ENCODE results near the gene SMIM1. TPM values are rescaled to one million over a fixed set of nuclear protein-coding genes. Genes with fewer than 3 reads are reported as not detected.

The SMIM1 gene
- total RNA-seq, 1 donor from 2014 or later, result 6.6 TPM

DNA sequence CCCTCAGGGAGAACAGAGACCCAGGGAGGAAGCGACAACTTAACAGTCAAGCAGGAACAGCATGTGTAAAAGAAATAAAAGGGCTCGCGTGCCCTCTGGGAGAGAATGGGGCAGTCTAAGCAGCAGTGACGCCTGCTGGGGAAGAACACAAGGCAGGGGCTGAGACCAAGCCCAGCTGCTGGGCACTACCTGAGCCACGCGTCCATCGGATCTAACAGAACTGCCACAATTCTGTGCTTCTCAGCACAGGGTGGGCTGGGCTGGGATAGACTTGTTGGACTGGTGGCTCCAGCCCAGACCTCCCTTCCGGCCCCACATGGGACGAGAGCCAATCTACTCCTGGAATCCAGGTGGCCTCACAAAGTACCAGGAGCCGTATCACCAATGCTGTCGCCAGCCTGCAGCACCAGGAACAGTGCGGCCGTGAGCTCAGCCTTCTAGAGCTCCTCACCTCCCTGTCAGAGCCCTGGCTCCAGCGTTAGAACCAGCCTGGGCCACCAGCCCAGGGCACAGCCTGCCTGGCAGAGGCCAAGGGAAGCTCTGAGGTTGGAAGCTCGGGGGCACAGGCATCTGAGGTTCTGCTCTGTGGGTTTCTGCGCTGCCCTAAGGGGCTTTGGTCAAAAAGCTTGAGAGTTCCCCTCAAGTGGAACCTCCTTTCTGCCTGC lies 16.3 kb downstream of the SMIM1 start:
- Histone ChIP-seq H3K4me2 (ENCODE audit: low read length) (no peak overlapping the region), H4K20me1 (ENCODE audit: insufficient read depth, low read length) (peaks cover 86% of the 10 kb centered on the region), H3K9ac (ENCODE audit: low read length) (no peak overlapping the region), H3K36me3 (ENCODE audit: insufficient read depth, low read length) (peaks cover 3% of the 10 kb centered on the region), H3K4me1 (ENCODE audit: insufficient read depth, low read length) (peaks cover 4% of the 10 kb centered on the region), H3K9me3 (ENCODE audit: insufficient read depth, low read depth, low read length) (no peaks in the 10 kb centered on the region), H3K27ac (ENCODE audit: low read depth, low read length) (no peak overlapping the region), H3K4me3 (ENCODE audit: insufficient read depth, low read depth, low read length) (no peak overlapping the region), H3K27me3 (ENCODE audit: insufficient read depth, low read length) (no peaks in the 10 kb centered on the region), H3K79me2 (ENCODE audit: insufficient read depth, low read length) (peaks cover 63% of the 10 kb centered on the region), H2AFZ (ENCODE audit: low read depth, low read length) (no peak overlapping the region)
- FAIRE-seq (no peak), DNase-seq (ENCODE audit: low read depth) (no peak)
- Mint-ChIP-seq H3K27ac (ENCODE audit: unreplicated experiment) (no peak overlapping the region), H3K9me3 (ENCODE audit: unreplicated experiment) (no peaks in the 10 kb centered on the region), H3K27me3 (ENCODE audit: low read depth, unreplicated experiment) (no peaks in the 10 kb centered on the region), H3K4me3 (ENCODE audit: unreplicated experiment) (no peak overlapping the region), H3K4me1 (ENCODE audit: low read depth, unreplicated experiment) (peaks cover 12% of the 10 kb centered on the region), H3K36me3 (ENCODE audit: low read depth, unreplicated experiment) (peaks cover 15% of the 10 kb centered on the region)
- no peak for TF ChIP-seq EZH2 (IDR thresholded peaks at IDR 0.05; ENCODE audit: insufficient read depth, low read length)
- TF ChIP-seq, protein P1, sequence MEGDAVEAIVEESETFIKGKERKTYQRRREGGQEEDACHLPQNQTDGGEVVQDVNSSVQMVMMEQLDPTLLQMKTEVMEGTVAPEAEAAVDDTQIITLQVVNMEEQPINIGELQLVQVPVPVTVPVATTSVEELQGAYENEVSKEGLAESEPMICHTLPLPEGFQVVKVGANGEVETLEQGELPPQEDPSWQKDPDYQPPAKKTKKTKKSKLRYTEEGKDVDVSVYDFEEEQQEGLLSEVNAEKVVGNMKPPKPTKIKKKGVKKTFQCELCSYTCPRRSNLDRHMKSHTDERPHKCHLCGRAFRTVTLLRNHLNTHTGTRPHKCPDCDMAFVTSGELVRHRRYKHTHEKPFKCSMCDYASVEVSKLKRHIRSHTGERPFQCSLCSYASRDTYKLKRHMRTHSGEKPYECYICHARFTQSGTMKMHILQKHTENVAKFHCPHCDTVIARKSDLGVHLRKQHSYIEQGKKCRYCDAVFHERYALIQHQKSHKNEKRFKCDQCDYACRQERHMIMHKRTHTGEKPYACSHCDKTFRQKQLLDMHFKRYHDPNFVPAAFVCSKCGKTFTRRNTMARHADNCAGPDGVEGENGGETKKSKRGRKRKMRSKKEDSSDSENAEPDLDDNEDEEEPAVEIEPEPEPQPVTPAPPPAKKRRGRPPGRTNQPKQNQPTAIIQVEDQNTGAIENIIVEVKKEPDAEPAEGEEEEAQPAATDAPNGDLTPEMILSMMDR (IDR thresholded peaks at IDR 0.05; ENCODE audit: insufficient read depth, low read depth, low read length), result no peak

DNA sequence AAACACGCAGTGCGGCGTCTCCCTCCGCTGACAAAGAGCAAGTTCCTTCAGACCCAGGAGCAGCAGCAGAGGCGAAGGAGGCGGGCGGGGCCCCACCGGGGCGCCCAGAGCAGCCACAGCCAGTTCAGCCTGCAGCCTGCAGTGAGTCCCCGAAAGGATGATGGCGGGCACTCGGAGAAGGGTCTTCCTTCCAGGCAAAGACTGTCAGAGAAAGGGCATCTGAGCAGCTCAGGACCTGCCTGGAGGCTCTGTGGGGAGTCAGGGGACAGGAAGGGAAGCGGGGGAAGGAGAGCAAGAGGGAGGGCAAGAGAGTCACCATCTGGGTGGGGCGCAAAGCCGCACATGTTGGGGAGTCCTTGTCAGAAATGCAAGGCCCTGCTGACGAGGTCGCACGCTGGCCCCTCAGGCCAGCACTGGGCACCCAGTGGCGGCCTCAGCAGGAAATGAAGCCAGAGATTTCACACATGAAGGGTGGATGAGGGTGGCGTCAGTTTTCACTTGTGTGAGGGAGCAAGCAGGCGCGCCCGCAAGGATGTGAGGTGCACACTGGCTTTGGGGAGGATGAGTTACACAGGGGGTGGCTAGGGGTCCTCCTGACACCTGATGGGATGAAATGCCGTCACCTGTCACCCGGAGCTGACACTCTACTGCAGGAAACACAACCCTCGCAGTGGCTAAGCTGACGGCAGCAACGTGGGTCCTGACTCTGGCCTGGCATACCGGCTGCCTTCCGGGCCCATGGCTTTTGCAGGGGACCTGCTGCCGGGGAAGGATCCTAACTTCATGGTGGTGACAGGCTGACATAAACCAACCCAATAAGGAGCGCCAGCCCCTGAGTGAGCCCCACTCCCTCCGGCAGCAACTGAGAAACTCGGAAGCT lies 17.1 kb downstream of the SMIM1 start:
- H3K27me3 Mint-ChIP-seq (ENCODE audit: low read depth, unreplicated experiment), result no peaks in the 10 kb centered on the region
- no peaks in the 10 kb centered on the region for H3K9me3 Mint-ChIP-seq (ENCODE audit: unreplicated experiment)
- FAIRE-seq (no peak), DNase-seq (ENCODE audit: low read depth) (no peak)
- H3K36me3 Mint-ChIP-seq (ENCODE audit: low read depth, unreplicated experiment), result peaks cover 15% of the 10 kb centered on the region
- no peak overlapping the region for H2AFZ ChIP-seq (ENCODE audit: low read depth, low read length)
- TF ChIP-seq, protein P1 (IDR thresholded peaks at IDR 0.05; ENCODE audit: insufficient read depth, low read depth, low read length), result no peak
- TF ChIP-seq EZH2 (IDR thresholded peaks at IDR 0.05; ENCODE audit: insufficient read depth, low read length), result no peak
- H3K79me2 ChIP-seq (ENCODE audit: insufficient read depth, low read length), result peaks cover 71% of the 10 kb centered on the region
- H3K4me3 ChIP-seq (ENCODE audit: insufficient read depth, low read depth, low read length), result no peak overlapping the region
- H3K27me3 ChIP-seq (ENCODE audit: insufficient read depth, low read length), result no peaks in the 10 kb centered on the region
- H3K4me2 ChIP-seq (ENCODE audit: low read length), result no peak overlapping the region
- H3K27ac ChIP-seq (ENCODE audit: low read depth, low read length), result no peak overlapping the region
- H3K27ac Mint-ChIP-seq (ENCODE audit: unreplicated experiment), result no peak overlapping the region
- peaks cover 86% of the 10 kb centered on the region for H4K20me1 ChIP-seq (ENCODE audit: insufficient read depth, low read length)
- H3K4me1 ChIP-seq (ENCODE audit: insufficient read depth, low read length), result peaks cover 7% of the 10 kb centered on the region
- H3K4me1 Mint-ChIP-seq (ENCODE audit: low read depth, unreplicated experiment), result peaks cover 12% of the 10 kb centered on the region
- H3K4me3 Mint-ChIP-seq (ENCODE audit: unreplicated experiment), result peak overlapping the region; percentile 45
- no peaks in the 10 kb centered on the region for H3K9me3 ChIP-seq (ENCODE audit: insufficient read depth, low read depth, low read length)
- H3K36me3 ChIP-seq (ENCODE audit: insufficient read depth, low read length), result peaks cover 3% of the 10 kb centered on the region
- H3K9ac ChIP-seq (ENCODE audit: low read length), result no peak overlapping the region
